Measurements from ENCODE around the gene AP2M1. TPM values are rescaled to one million over a fixed set of nuclear protein-coding genes. Genes with fewer than 3 reads are reported as not detected.

Gene AP2M1
- total and polyA plus RNA-seq, 2 donors (not counting 1 experiment from before 2014, with no cell fraction given) = 430 to 746 TPM

- H3K9me3 ChIP-seq (ENCODE audit: control insufficient read depth, insufficient read depth, low read depth, low read length) = no peaks in the 10 kb centered on the region
- TF ChIP-seq EZH2 (IDR thresholded peaks at IDR 0.05; ENCODE audit: low read length, missing control alignments) = no peak
- TF ChIP-seq, protein P1, sequence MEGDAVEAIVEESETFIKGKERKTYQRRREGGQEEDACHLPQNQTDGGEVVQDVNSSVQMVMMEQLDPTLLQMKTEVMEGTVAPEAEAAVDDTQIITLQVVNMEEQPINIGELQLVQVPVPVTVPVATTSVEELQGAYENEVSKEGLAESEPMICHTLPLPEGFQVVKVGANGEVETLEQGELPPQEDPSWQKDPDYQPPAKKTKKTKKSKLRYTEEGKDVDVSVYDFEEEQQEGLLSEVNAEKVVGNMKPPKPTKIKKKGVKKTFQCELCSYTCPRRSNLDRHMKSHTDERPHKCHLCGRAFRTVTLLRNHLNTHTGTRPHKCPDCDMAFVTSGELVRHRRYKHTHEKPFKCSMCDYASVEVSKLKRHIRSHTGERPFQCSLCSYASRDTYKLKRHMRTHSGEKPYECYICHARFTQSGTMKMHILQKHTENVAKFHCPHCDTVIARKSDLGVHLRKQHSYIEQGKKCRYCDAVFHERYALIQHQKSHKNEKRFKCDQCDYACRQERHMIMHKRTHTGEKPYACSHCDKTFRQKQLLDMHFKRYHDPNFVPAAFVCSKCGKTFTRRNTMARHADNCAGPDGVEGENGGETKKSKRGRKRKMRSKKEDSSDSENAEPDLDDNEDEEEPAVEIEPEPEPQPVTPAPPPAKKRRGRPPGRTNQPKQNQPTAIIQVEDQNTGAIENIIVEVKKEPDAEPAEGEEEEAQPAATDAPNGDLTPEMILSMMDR (conservative IDR thresholded peaks at IDR 0.05 in 1 of 2, IDR thresholded peaks at IDR 0.05 in 1 of 2; ENCODE audit: low read depth in 1 of 2, low read length in 2 of 2) = no peak
- H3K9ac ChIP-seq (ENCODE audit: insufficient read depth, low read length) = no peak overlapping the region
- no peak for DNase-seq (ENCODE audit: low read depth in 2 of 2)
- no peaks in the 10 kb centered on the region for H3K79me2 ChIP-seq (ENCODE audit: control insufficient read depth, insufficient read depth, low read length)
- no peaks in the 10 kb centered on the region for H3K36me3 ChIP-seq (ENCODE audit: control insufficient read depth, insufficient read depth, low read length)
- no peak overlapping the region for H3K27ac ChIP-seq (ENCODE audit: insufficient read depth, low read length)
- no peaks in the 10 kb centered on the region for H3K4me1 ChIP-seq (ENCODE audit: control insufficient read depth, extremely low read depth, insufficient read depth, low read length)
- H3K4me3 ChIP-seq (replicated peaks in 1 of 4; ENCODE audit: control extremely low read depth in 1 of 4, insufficient read depth in 1 of 4, low read depth in 3 of 4, low read length in 4 of 4) = no peak overlapping the region
- no peak overlapping the region for H3K4me2 ChIP-seq (ENCODE audit: extremely low read depth, insufficient read depth, low read length)
- H4K20me1 ChIP-seq (ENCODE audit: control insufficient read depth, extremely low read depth, insufficient read depth, low read length) = no peaks in the 10 kb centered on the region
- H3K27me3 ChIP-seq (ENCODE audit: control insufficient read depth, insufficient read depth, low read length) = peaks cover 7% of the 10 kb centered on the region
- H2AFZ ChIP-seq (ENCODE audit: low read length) = no peak overlapping the region
Measured at GRCh38 chr3:184203526-184203925, 28.9 kb downstream of the AP2M1 start.

- TF ChIP-seq, protein P1 (conservative IDR thresholded peaks at IDR 0.05 in 1 of 2, IDR thresholded peaks at IDR 0.05 in 1 of 2; ENCODE audit: low read depth in 1 of 2, low read length in 2 of 2) = no peak
- TF ChIP-seq EZH2 (IDR thresholded peaks at IDR 0.05; ENCODE audit: low read length, missing control alignments) = no peak
- Histone ChIP-seq H4K20me1 (ENCODE audit: control insufficient read depth, extremely low read depth, insufficient read depth, low read length) (no peaks in the 10 kb centered on the region), H3K4me3 (replicated peaks in 1 of 4; ENCODE audit: control extremely low read depth in 1 of 4, insufficient read depth in 1 of 4, low read depth in 3 of 4, low read length in 4 of 4) (no peak overlapping the region), H3K4me2 (ENCODE audit: extremely low read depth, insufficient read depth, low read length) (no peak overlapping the region), H3K27ac (ENCODE audit: insufficient read depth, low read length) (no peak overlapping the region), H3K9ac (ENCODE audit: insufficient read depth, low read length) (no peak overlapping the region), H2AFZ (ENCODE audit: low read length) (no peak overlapping the region), H3K27me3 (ENCODE audit: control insufficient read depth, insufficient read depth, low read length) (peaks cover 7% of the 10 kb centered on the region), H3K79me2 (ENCODE audit: control insufficient read depth, insufficient read depth, low read length) (no peaks in the 10 kb centered on the region), H3K9me3 (ENCODE audit: control insufficient read depth, insufficient read depth, low read depth, low read length) (no peaks in the 10 kb centered on the region), H3K4me1 (ENCODE audit: control insufficient read depth, extremely low read depth, insufficient read depth, low read length) (no peaks in the 10 kb centered on the region), H3K36me3 (ENCODE audit: control insufficient read depth, insufficient read depth, low read length) (no peaks in the 10 kb centered on the region)
- no peak for DNase-seq (ENCODE audit: low read depth in 2 of 2)
Measured at GRCh38 chr3:184209146-184209923, 34.7 kb downstream of the AP2M1 start.

GRCh38 chr3:184211297-184211696, 36.6 kb downstream of the AP2M1 start:
- H3K27ac ChIP-seq (ENCODE audit: insufficient read depth, low read length) = no peak overlapping the region
- no peaks in the 10 kb centered on the region for H3K9me3 ChIP-seq (ENCODE audit: control insufficient read depth, insufficient read depth, low read depth, low read length)
- H3K79me2 ChIP-seq (ENCODE audit: control insufficient read depth, insufficient read depth, low read length) = no peaks in the 10 kb centered on the region
- H3K4me3 ChIP-seq (replicated peaks in 1 of 4; ENCODE audit: control extremely low read depth in 1 of 4, insufficient read depth in 1 of 4, low read depth in 3 of 4, low read length in 4 of 4) = no peak overlapping the region
- H3K4me2 ChIP-seq (ENCODE audit: extremely low read depth, insufficient read depth, low read length) = no peak overlapping the region
- H2AFZ ChIP-seq (ENCODE audit: low read length) = no peak overlapping the region
- H3K36me3 ChIP-seq (ENCODE audit: control insufficient read depth, insufficient read depth, low read length) = no peaks in the 10 kb centered on the region
- TF ChIP-seq, protein P1 (conservative IDR thresholded peaks at IDR 0.05 in 1 of 2, IDR thresholded peaks at IDR 0.05 in 1 of 2; ENCODE audit: low read depth in 1 of 2, low read length in 2 of 2) = no peak
- DNase-seq (ENCODE audit: low read depth in 2 of 2) = no peak
- H4K20me1 ChIP-seq (ENCODE audit: control insufficient read depth, extremely low read depth, insufficient read depth, low read length) = no peaks in the 10 kb centered on the region
- no peak overlapping the region for H3K9ac ChIP-seq (ENCODE audit: insufficient read depth, low read length)
- H3K4me1 ChIP-seq (ENCODE audit: control insufficient read depth, extremely low read depth, insufficient read depth, low read length) = no peaks in the 10 kb centered on the region
- H3K27me3 ChIP-seq (ENCODE audit: control insufficient read depth, insufficient read depth, low read length) = no peaks in the 10 kb centered on the region
